H1 (cell line): ENCODE results near the gene RIOK3.

Experiments
- BACH1 ChIP-seq: IDR thresholded peaks from 2 replicates; pipeline ENCODE4 v1.6.1; 2012; ENCODE audit warnings: low read length, improper control_type of control experiment
- CREB1 ChIP-seq: IDR thresholded peaks from 2 replicates; pipeline ENCODE4 v1.6.1; 2012; ENCODE audit warnings: inconsistent platforms
- CTCF ChIP-seq, 3 experiments: IDR thresholded peaks; 1 replicate in 2 of 3; 2 replicates in 1 of 3; pipeline versions ENCODE4 v1.5.1 to v1.6.1; 2011; ENCODE audit warnings: low read length in 3 of 3, mild to moderate bottlenecking in 3 of 3, inconsistent platforms in 2 of 3, low read depth in 1 of 3, moderate library complexity in 1 of 3; ENCODE audit not compliant: insufficient read depth in 1 of 3; ENCODE audit errors: control extremely low read depth in 1 of 3
- EGR1 ChIP-seq: IDR thresholded peaks from 2 replicates; pipeline ENCODE4 v1.6.1; 2011; ENCODE audit warnings: low read depth, low read length, borderline replicate concordance
- EP300 ChIP-seq, 2 experiments: IDR thresholded peaks; 1 replicate in 1 of 2; 2 replicates in 1 of 2; pipeline ENCODE4 v1.6.1; 2011 to 2012; ENCODE audit warnings: low read depth in 2 of 2, low read length in 2 of 2, mild to moderate bottlenecking in 2 of 2, borderline replicate concordance in 1 of 2, inconsistent platforms in 1 of 2, moderate library complexity in 1 of 2
- EZH2 ChIP-seq: fragments of 200-600 bp; sonication (generic); IDR thresholded peaks from 2 replicates; pipeline ENCODE4 v1.7.1; 2012; ENCODE audit warnings: low read depth, mild to moderate bottlenecking, moderate library complexity, low read length, inconsistent platforms; ENCODE audit not compliant: severe bottlenecking
- POLR2AphosphoS5 ChIP-seq: IDR thresholded peaks from 2 replicates; pipeline ENCODE4 v1.6.1; 2011; ENCODE audit warnings: low read depth, low read length
- POU5F1 ChIP-seq: IDR thresholded peaks from 2 replicates; pipeline ENCODE4 v1.6.1; 2011; ENCODE audit warnings: low read depth, mild to moderate bottlenecking, low read length, moderate library complexity
- RNF2 ChIP-seq: fragments of 200-900, 300-1000 bp; sonication (generic); IDR thresholded peaks from 2 replicates; pipeline ENCODE4 v1.7.1; 2016; ENCODE audit warnings: borderline replicate concordance, low read depth, mild to moderate bottlenecking, antibody characterized with exemption, low read length; ENCODE audit not compliant: poor library complexity, severe bottlenecking; ENCODE audit errors: missing control alignments
- TF ChIP-seq, protein P1 (sequence below): IDR thresholded peaks from 2 replicates; pipeline ENCODE4 v1.6.1; 2012; ENCODE audit warnings: inconsistent platforms

- no peak for TF ChIP-seq EP300 (IDR thresholded peaks at IDR 0.05; ENCODE audit: borderline replicate concordance in 1 of 2, low read depth in 2 of 2, low read length in 2 of 2)
- no peak for TF ChIP-seq POU5F1
- TF ChIP-seq BACH1 = peak; percentile 11; the same call in 1 of the 2 replicates
- TF ChIP-seq RNF2 = no peak
- TF ChIP-seq EGR1 = no peak
- TF ChIP-seq CTCF (IDR thresholded peaks at IDR 0.05; ENCODE audit: control extremely low read depth in 1 of 3, insufficient read depth in 1 of 3, low read depth in 1 of 3, low read length in 3 of 3) = no peak
- no peak for TF ChIP-seq CREB1
- TF ChIP-seq POLR2AphosphoS5 = no peak
- TF ChIP-seq, protein P1, sequence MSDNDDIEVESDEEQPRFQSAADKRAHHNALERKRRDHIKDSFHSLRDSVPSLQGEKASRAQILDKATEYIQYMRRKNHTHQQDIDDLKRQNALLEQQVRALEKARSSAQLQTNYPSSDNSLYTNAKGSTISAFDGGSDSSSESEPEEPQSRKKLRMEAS = no peak
- TF ChIP-seq EZH2 = peak; percentile 63
These were observed 50.9 kb downstream of the RIOK3 start for GRCh38 chr18:23503963-23504344.
